Gastroesophageal sphincter (tissue), 4 donors: ENCODE data around the gene TLE3. TPM values are rescaled to one million over a fixed set of nuclear protein-coding genes. Genes with fewer than 3 reads are reported as not detected.
A peak's percentile ranks its signal among the peaks of the same experiment; 100 is the strongest.

ENCODE experiments used
- ATAC-seq: fragments of 150-250 bp; one replicate; pipeline ENCODE4 v1.9.1; 2016; ENCODE audit warnings: mild to moderate bottlenecking, moderate library complexity
- H3K27ac ChIP-seq, 4 donors: fragments of 200-600 bp; sonication (generic) in 3 of 4; 1 replicate in 3 of 4; 2 replicates in 1 of 4; pipeline ENCODE4 v1.5.1; 2016 to 2019
- H3K27me3 ChIP-seq: fragments of 200-600 bp; sonication (generic); one replicate; pipeline ENCODE4 v1.5.1; 2019
- H3K36me3 ChIP-seq, 2 donors: fragments of 200-600 bp; sonication (generic); one replicate each; pipeline ENCODE4 v1.5.1; 2019; ENCODE audit warnings: control low read depth in 1 of 2
- H3K4me1 ChIP-seq, 3 donors: fragments of 200-600 bp; sonication (generic); 1 replicate in 2 of 3; 2 replicates in 1 of 3; pipeline ENCODE4 v1.5.1; 2016 to 2019; ENCODE audit warnings: control low read depth in 2 of 3
- H3K4me3 ChIP-seq, 2 donors: fragments of 200-600 bp; sonication (generic); one replicate each; pipeline ENCODE4 v1.5.1; 2019; ENCODE audit warnings: mild to moderate bottlenecking in 1 of 2, moderate library complexity in 1 of 2
- H3K9me3 ChIP-seq, 3 donors: fragments of 200-600 bp; sonication (generic); one replicate each; pipeline ENCODE4 v1.5.1; 2017 to 2019; ENCODE audit warnings: control low read depth in 2 of 3
- EP300 ChIP-seq: sonication (generic); formaldehyde crosslinking; IDR thresholded peaks from one replicate; pipeline ENCODE4 v1.6.1; 2017; ENCODE audit warnings: antibody characterized with exemption, mild to moderate bottlenecking
- POLR2A ChIP-seq, 2 donors: fragments of 450-650 bp; IDR thresholded peaks; one replicate each; pipeline ENCODE4 v1.6.1; 2017; ENCODE audit warnings: antibody characterized with exemption in 2 of 2, mild to moderate bottlenecking in 2 of 2, moderate library complexity in 1 of 2
- POLR2AphosphoS5 ChIP-seq: sonication (generic); formaldehyde crosslinking; IDR thresholded peaks from one replicate; pipeline ENCODE4 v1.6.1; 2017; ENCODE audit warnings: antibody characterized with exemption
- WGBS, 2 donors: methylation state at CpG; one replicate each; pipeline ENCODE4 v1.1.5; 2018; ENCODE audit warnings: low coverage in 1 of 2; 5-methylcytosine and 5-hydroxymethylcytosine counted together
- total RNA-seq, 4 donors: library from RNA; depleted of rRNA; stranded (reverse); fragments of >200 nt; gene quantifications; one replicate each; pipeline ENCODE4 v1.1.0, GENCODE V29; 2016
- TF ChIP-seq, protein P1 (sequence below), 4 experiments: fragments of 200-600 bp in 2 of 4; fragments of 450-650 bp in 2 of 4; sonication (generic) in 1 of 4; IDR thresholded peaks; one replicate each; pipeline ENCODE4 v1.5.1; 2017 to 2019; ENCODE audit warnings: antibody characterized with exemption in 4 of 4, mild to moderate bottlenecking in 2 of 4, moderate library complexity in 2 of 4

TLE3 gene
- total RNA-seq, 4 donors from 2014 or later, result 32.4 to 81.6 (median 62.6) TPM

DNA sequence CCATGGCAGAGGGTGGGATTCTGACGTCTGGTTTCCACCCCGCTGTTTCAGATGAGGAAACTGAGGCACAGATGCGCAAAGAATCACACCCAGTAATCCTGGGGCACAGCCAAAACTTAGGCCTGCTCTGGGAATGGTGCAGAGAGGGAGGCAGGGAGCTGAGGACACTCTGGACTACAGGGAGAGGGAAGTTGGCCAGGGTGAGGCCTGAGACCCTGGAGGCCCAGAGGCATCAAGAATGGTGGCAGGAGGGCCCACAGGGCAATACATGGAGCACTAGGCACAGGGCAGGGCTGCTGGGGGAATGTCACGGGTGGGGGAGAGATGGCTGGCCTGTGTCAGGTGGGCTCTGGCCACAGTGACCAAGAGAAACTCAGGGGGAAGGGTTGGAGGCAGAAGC lies 63.6 kb downstream of the TLE3 start:
- TF ChIP-seq POLR2A (IDR thresholded peaks at IDR 0.05), result no peak
- Histone ChIP-seq H3K9me3 (no peaks in the 10 kb centered on the region), H3K27me3 (peaks cover 28% of the 10 kb centered on the region), H3K27ac (no peak overlapping the region), H3K4me3 (no peak overlapping the region), H3K36me3 (no peaks in the 10 kb centered on the region), H3K4me1 (peaks cover 0 to 7% (median 0%) of the 10 kb centered on the region in 3 donors)
- 100% methylated on average over 1 of the region's 4 CpGs; no CpG with 5 or more reads in 1 of the 2 donors for WGBS, 2 donors
- ATAC-seq, result no peak

DNA sequence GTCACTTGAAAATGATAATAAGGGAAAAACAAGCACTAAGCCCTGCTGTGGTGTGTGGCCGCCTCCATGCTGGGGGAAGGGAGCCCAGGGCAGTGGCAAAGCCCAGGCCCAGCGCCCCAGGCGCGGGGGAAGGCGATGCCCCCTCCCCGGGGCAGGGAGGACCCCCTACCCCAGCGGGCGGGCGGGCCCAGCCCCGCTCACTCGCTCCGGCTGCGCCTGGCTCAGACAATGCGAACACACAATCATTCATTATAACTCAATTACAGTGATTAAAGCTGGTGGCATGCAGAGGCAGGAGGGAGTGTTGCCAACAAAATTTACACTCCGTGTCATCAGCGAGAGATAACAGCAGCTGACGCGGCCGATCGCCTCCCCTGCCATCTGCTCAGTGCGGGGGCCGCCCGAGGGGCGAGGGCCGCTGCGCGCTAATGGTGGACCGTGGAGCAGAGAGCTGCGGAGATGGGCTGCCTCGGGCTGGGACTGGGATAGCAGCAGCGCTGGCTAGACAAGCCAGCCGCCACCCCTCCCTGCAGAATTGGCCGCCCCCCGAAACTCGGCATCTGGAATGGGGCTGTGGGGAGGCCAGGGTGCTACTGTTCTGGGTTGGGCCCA lies 64.1 kb downstream of the TLE3 start:
- no peak overlapping the region for H3K27ac ChIP-seq
- peaks cover 0 to 7% (median 0%) of the 10 kb centered on the region in 3 donors for H3K4me1 ChIP-seq
- H3K9me3 ChIP-seq, result no peaks in the 10 kb centered on the region
- H3K27me3 ChIP-seq, result peaks cover 28% of the 10 kb centered on the region
- 21% methylated on average over 12 of the region's 35 CpGs; no CpG with 5 or more reads in 1 of the 2 donors for WGBS, 2 donors
- H3K36me3 ChIP-seq, result no peaks in the 10 kb centered on the region
- TF ChIP-seq EP300, result no peak
- TF ChIP-seq, protein P1, sequence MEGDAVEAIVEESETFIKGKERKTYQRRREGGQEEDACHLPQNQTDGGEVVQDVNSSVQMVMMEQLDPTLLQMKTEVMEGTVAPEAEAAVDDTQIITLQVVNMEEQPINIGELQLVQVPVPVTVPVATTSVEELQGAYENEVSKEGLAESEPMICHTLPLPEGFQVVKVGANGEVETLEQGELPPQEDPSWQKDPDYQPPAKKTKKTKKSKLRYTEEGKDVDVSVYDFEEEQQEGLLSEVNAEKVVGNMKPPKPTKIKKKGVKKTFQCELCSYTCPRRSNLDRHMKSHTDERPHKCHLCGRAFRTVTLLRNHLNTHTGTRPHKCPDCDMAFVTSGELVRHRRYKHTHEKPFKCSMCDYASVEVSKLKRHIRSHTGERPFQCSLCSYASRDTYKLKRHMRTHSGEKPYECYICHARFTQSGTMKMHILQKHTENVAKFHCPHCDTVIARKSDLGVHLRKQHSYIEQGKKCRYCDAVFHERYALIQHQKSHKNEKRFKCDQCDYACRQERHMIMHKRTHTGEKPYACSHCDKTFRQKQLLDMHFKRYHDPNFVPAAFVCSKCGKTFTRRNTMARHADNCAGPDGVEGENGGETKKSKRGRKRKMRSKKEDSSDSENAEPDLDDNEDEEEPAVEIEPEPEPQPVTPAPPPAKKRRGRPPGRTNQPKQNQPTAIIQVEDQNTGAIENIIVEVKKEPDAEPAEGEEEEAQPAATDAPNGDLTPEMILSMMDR (IDR thresholded peaks at IDR 0.05), result no peak
- no peak for TF ChIP-seq POLR2A (IDR thresholded peaks at IDR 0.05)
- TF ChIP-seq POLR2AphosphoS5, result no peak
- H3K4me3 ChIP-seq, result peak overlapping the region in 1 of 2 donors; percentile 2
- ATAC-seq, result no peak

DNA sequence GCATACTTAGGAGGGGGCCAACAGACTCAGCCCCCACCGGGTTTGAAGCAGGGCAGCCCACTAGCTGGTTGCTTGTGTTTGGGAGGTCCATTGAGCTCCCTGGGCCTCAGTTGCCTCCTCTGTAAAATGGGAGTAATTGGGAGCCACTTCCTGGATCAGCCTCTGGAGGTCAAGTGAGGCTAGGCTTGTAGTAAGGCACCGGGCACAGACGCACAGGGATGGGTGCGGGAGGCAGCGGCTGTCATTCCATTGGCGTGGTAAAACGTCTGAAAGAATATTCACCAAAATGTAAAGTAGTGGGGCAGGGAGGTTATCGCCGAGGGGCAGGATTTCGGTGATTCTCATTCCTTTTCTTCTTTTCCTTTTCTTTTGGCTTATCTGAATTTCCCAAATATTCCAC lies 64.6 kb downstream of the TLE3 start:
- no peak for ATAC-seq
- peaks cover 28% of the 10 kb centered on the region for H3K27me3 ChIP-seq
- 56 to 83% methylated on average over 2 to 9 of the region's 10 CpGs for WGBS, 2 donors

DNA sequence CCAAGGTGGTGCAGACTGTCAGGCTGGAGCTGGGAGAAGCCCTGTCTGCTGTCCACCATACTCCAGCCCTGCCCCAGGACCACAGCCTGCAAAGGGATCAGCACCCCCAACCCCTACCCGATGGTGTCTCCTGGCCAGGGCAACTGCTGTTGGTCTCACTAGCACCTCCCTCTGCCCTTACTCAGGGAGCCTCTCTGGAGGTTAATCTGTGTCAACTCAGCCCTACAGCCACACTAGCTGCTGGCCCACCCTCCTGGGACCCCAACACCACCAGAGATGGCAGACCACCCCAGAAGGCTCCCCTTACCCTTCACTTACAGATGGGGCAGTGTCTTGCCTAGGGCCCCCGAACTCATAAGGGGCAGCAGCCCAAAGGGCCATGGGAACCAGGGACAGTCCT lies 65.2 kb downstream of the TLE3 start:
- Histone ChIP-seq H3K9me3 (no peaks in the 10 kb centered on the region), H3K27ac (no peak overlapping the region), H3K4me3 (no peak overlapping the region), H3K4me1 (peaks cover 0 to 7% (median 0%) of the 10 kb centered on the region in 3 donors), H3K27me3 (peaks cover 28% of the 10 kb centered on the region), H3K36me3 (no peaks in the 10 kb centered on the region)
- TF ChIP-seq, protein P1 (IDR thresholded peaks at IDR 0.05), result no peak
- no peak for TF ChIP-seq POLR2AphosphoS5
- TF ChIP-seq EP300, result no peak
- no peak for TF ChIP-seq POLR2A (IDR thresholded peaks at IDR 0.05)
- ATAC-seq, result no peak
- WGBS, 2 donors, result no CpG with 5 or more reads among the region's 2 CpGs

More for the DNA sequence above, 64.6 kb downstream of the TLE3 start:
- TF ChIP-seq EP300 (no peak), POLR2AphosphoS5 (no peak), POLR2A (IDR thresholded peaks at IDR 0.05) (no peak)
- TF ChIP-seq, protein P1 (IDR thresholded peaks at IDR 0.05), result no peak
- Histone ChIP-seq H3K27ac (no peak overlapping the region), H3K9me3 (no peaks in the 10 kb centered on the region), H3K36me3 (no peaks in the 10 kb centered on the region), H3K4me3 (no peak overlapping the region), H3K4me1 (peaks cover 0 to 7% (median 0%) of the 10 kb centered on the region in 3 donors)

DNA sequence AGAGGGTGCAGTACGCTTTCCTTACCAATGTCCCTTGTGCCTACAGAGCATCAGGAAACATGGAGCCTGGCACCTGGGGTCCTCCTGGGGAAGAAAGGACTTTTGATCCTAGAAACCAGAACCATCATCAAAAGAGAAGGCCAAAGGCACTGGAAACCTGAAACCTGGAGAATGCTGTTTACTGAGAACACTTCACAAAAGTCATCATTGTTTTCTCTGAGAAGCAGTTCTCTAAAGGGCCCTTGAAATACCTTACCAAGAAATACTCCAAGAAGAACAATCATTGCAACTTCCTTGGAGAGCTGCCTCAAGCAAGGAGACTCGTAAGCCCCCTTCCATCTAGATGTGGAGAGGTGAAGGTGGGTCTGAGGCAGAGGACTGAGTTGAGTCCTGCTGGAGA lies 66.0 kb downstream of the TLE3 start:
- no peak for TF ChIP-seq EP300
- TF ChIP-seq POLR2AphosphoS5, result no peak
- TF ChIP-seq, protein P1 (IDR thresholded peaks at IDR 0.05), result no peak
- no peak for TF ChIP-seq POLR2A (IDR thresholded peaks at IDR 0.05)
- WGBS, 2 donors, result 100% methylated on average over 2 of the region's 2 CpGs; no CpG with 5 or more reads in 1 of the 2 donors
- ATAC-seq, result no peak

More for the DNA sequence above, 66.0 kb downstream of the TLE3 start:
- H3K36me3 ChIP-seq, result no peaks in the 10 kb centered on the region
- peaks cover 0 to 7% (median 0%) of the 10 kb centered on the region in 3 donors for H3K4me1 ChIP-seq
- no peak overlapping the region for H3K27ac ChIP-seq
- H3K27me3 ChIP-seq, result peaks cover 28% of the 10 kb centered on the region
- H3K9me3 ChIP-seq, result no peaks in the 10 kb centered on the region
- H3K4me3 ChIP-seq, result no peak overlapping the region
